ENCODE results near the gene IPPK. TPM values are rescaled to one million over a fixed set of nuclear protein-coding genes. Genes with fewer than 3 reads are reported as not detected.

Gene IPPK
- total and polyA plus RNA-seq, 2 of the 4 experiments (the other 2 are of a cell fraction) = 25.1 to 26.8 TPM

GRCh38 chr9:92639791-92640271, 30.1 kb downstream of the IPPK start:
- dilution Hi-C loops (cut with HindIII; ENCODE audit: low sequenced_read_pairs, unreplicated experiment) = no loop called here
- H4K91ac ChIP-seq (ENCODE audit: insufficient read depth, low read depth, low read length) = no peak overlapping the region
- H2AK5ac ChIP-seq (ENCODE audit: low read depth, low read length) = no peak overlapping the region
- ATAC-seq (ENCODE audit: low read depth) = no peak
- H4K5ac ChIP-seq (ENCODE audit: low read depth, low read length) = no peak overlapping the region
- H4K8ac ChIP-seq (ENCODE audit: low read depth in 2 of 2, low read length in 2 of 2) = no peak overlapping the region
- H2AK9ac ChIP-seq (replicated peaks; ENCODE audit: low read depth, low read length, poor library complexity) = no peak overlapping the region
- no peak overlapping the region for H3K56ac ChIP-seq (ENCODE audit: extremely low read depth, insufficient read depth, low read length)
- no TSS peak for BruUV-seq (replicated peaks)
- CTCF ChIA-PET = no interaction called here
- H4K20me1 ChIP-seq (ENCODE audit: insufficient read depth, low read length) = no peaks in the 10 kb centered on the region
- no peaks in the 10 kb centered on the region for H3K27me3 ChIP-seq (ENCODE audit: control insufficient read depth, insufficient read depth, low read length)
- H3K9ac ChIP-seq (ENCODE audit: low read depth, low read length) = no peak overlapping the region
- no peak overlapping the region for H2BK120ac ChIP-seq (ENCODE audit: low read depth, low read length)
- no peak for DNase-seq
- intact Hi-C loops (cut with micrococcal nuclease) = no loop called here
- no peak overlapping the region for H3K4me3 ChIP-seq (ENCODE audit: insufficient read depth, low read depth, low read length)
- H3K4ac ChIP-seq (ENCODE audit: low read depth, low read length) = no peak overlapping the region
- in situ Hi-C loops (cut with MboI; ENCODE audit: low sequenced_read_pairs) = loop anchor here (5.0 to 10.0 kb wide), 3 partner anchors 205 to 505 kb away; partner anchors contain the start of genes CENPP and NOL8
- POLR2A ChIA-PET (ENCODE audit: unreplicated experiment) = no interaction called here
- no peak overlapping the region for H3K23ac ChIP-seq (ENCODE audit: low read depth, low read length)
- WGBS, 2 experiments (ENCODE audit: extremely low coverage in 2 of 2, insufficient read length in 1 of 2) = no CpG with 5 or more reads among the region's 9 CpGs
- no peak overlapping the region for H2BK20ac ChIP-seq (ENCODE audit: low read depth, low read length)
- no peak overlapping the region for H2BK5ac ChIP-seq (ENCODE audit: low read depth, low read length, poor library complexity, severe bottlenecking)
- peaks cover 62% of the 10 kb centered on the region for H3K36me3 ChIP-seq (ENCODE audit: control insufficient read depth, insufficient read depth, low read length)
- H2AFZ ChIP-seq (replicated peaks; ENCODE audit: low read length, poor library complexity) = no peak overlapping the region
- peaks cover 3% of the 10 kb centered on the region; the same call in 1 of the 2 replicates for H3K9me1 ChIP-seq (ENCODE audit: insufficient read depth, low read length)
- no peaks in the 10 kb centered on the region for H3K9me3 ChIP-seq (ENCODE audit: control insufficient read depth, insufficient read depth, low read length)
- no peak overlapping the region for H3K18ac ChIP-seq (ENCODE audit: low read depth, low read length)
- H3K4me1 ChIP-seq (ENCODE audit: control insufficient read depth, insufficient read depth, low read length) = no peaks in the 10 kb centered on the region
- H3K27ac ChIP-seq (ENCODE audit: insufficient read depth, low read length) = no peak overlapping the region
- no peak overlapping the region for H3K4me2 ChIP-seq (ENCODE audit: low read depth, low read length)
- TF ChIP-seq CHD1 (IDR thresholded peaks at IDR 0.05; ENCODE audit: low read depth, low read length) = no peak
- TF ChIP-seq RAD21 (IDR thresholded peaks at IDR 0.05; ENCODE audit: low read length) = no peak
- no peak for TF ChIP-seq NFE2L2 (IDR thresholded peaks at IDR 0.05; ENCODE audit: low read depth, low read length)
- TF ChIP-seq ELK1 (IDR thresholded peaks at IDR 0.05; ENCODE audit: borderline replicate concordance, low read depth, low read length) = no peak
- TF ChIP-seq CTCF (conservative IDR thresholded peaks at IDR 0.05; ENCODE audit: low read depth, low read length) = no peak
- no peak for TF ChIP-seq MAZ (IDR thresholded peaks at IDR 0.05; ENCODE audit: borderline replicate concordance, low read depth, low read length)
- no peak for TF ChIP-seq RFX5 (IDR thresholded peaks at IDR 0.05; ENCODE audit: low read depth, low read length)
- no peak for TF ChIP-seq SMC3 (IDR thresholded peaks at IDR 0.05; ENCODE audit: low read depth, low read length)
- TF ChIP-seq MAFK (IDR thresholded peaks at IDR 0.05; ENCODE audit: low read depth, low read length) = no peak
- no peak overlapping the region for H3K14ac ChIP-seq (replicated peaks; ENCODE audit: low read depth, low read length)
- no peak overlapping the region for H2BK15ac ChIP-seq (ENCODE audit: low read depth, low read length)
- peaks cover 8 to 19% of the 10 kb centered on the region in 2 experiments for H3K79me1 ChIP-seq (ENCODE audit: low read depth in 1 of 2, low read length in 2 of 2)
